PFSK-1 (cell line): ENCODE data around the gene PDZD2.

Experiments used
- FOXP2 ChIP-seq: optimal IDR thresholded peaks from 2 replicates; pipeline ENCODE3; 2011; ENCODE audit warnings: borderline replicate concordance, control low read depth, inconsistent platforms; ENCODE audit not compliant: insufficient read depth; ENCODE audit errors: extremely low read length, extremely low read depth
- POLR2AphosphoS5 ChIP-seq: IDR thresholded peaks from 2 replicates; pipeline ENCODE4 v1.6.1; 2012; ENCODE audit warnings: low read depth, mild to moderate bottlenecking, control low read depth, low read length, moderate library complexity
- SIN3A ChIP-seq: IDR thresholded peaks from 2 replicates; pipeline ENCODE4 v1.6.1; 2012; ENCODE audit warnings: mild to moderate bottlenecking, low read length, moderate library complexity, borderline replicate concordance; ENCODE audit not compliant: insufficient read depth
- TAF1 ChIP-seq: IDR thresholded peaks from 2 replicates; pipeline ENCODE4 v1.6.1; 2012; ENCODE audit warnings: low read length, control low read depth, borderline replicate concordance; ENCODE audit not compliant: insufficient read depth
- TF ChIP-seq, protein P1 (sequence below), 2 experiments: IDR thresholded peaks; 2 replicates each; pipeline versions ENCODE4 v1.6.1 to v1.8.0; 2011 to 2012; ENCODE audit warnings: low read depth in 2 of 2, low read length in 2 of 2, control low read depth in 1 of 2, inconsistent platforms in 1 of 2, mild to moderate bottlenecking in 1 of 2, moderate library complexity in 1 of 2; ENCODE audit not compliant: insufficient read depth in 1 of 2

The PDZD2 gene

DNA sequence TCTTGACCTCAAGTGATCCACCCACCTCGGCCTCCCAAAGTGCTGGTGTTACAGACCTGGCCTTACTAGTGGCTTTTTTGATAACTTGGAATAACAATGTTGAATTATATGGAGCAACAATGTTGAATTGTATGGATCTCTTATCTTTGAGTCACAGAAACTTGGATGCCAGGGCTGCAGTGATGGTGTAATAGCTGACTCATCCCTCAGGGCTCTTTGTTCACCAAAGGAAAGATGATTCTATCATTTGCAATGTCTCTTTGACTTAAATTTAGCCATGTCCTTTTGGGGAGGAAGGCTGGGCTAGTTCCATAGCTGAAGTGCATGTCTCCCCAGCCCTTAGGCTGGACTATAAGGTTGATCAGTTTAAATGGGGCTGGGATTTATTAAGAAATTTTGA, 172.3 kb downstream of the PDZD2 start:
- no peak for TF ChIP-seq SIN3A
- TF ChIP-seq TAF1, result no peak
- TF ChIP-seq FOXP2, result no peak
- TF ChIP-seq POLR2AphosphoS5, result no peak
- TF ChIP-seq, protein P1, sequence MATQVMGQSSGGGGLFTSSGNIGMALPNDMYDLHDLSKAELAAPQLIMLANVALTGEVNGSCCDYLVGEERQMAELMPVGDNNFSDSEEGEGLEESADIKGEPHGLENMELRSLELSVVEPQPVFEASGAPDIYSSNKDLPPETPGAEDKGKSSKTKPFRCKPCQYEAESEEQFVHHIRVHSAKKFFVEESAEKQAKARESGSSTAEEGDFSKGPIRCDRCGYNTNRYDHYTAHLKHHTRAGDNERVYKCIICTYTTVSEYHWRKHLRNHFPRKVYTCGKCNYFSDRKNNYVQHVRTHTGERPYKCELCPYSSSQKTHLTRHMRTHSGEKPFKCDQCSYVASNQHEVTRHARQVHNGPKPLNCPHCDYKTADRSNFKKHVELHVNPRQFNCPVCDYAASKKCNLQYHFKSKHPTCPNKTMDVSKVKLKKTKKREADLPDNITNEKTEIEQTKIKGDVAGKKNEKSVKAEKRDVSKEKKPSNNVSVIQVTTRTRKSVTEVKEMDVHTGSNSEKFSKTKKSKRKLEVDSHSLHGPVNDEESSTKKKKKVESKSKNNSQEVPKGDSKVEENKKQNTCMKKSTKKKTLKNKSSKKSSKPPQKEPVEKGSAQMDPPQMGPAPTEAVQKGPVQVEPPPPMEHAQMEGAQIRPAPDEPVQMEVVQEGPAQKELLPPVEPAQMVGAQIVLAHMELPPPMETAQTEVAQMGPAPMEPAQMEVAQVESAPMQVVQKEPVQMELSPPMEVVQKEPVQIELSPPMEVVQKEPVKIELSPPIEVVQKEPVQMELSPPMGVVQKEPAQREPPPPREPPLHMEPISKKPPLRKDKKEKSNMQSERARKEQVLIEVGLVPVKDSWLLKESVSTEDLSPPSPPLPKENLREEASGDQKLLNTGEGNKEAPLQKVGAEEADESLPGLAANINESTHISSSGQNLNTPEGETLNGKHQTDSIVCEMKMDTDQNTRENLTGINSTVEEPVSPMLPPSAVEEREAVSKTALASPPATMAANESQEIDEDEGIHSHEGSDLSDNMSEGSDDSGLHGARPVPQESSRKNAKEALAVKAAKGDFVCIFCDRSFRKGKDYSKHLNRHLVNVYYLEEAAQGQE (IDR thresholded peaks at IDR 0.05; ENCODE audit: insufficient read depth in 1 of 2, low read depth in 2 of 2, low read length in 2 of 2), result no peak

DNA sequence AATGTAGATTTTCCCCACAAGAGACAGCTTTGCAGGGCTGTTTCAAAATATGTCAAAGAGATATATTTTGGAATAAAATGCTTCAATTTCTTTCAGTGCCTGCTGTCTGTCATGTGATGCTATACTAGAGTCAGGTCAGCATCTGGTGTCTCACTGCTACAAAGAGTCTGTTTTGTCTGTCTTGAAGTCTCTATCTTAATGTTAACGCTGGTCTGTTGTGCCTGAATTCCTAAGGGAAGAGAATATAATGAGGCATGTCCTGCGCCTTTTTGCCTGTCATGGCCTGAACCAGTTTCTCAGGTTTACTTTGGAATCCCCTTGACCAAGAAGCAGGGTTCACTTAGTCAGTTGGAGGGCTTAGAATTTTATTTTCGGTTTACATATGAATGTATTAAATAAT, 176.4 kb downstream of the PDZD2 start:
- no peak for TF ChIP-seq POLR2AphosphoS5
- TF ChIP-seq SIN3A, result no peak
- TF ChIP-seq, protein P1 (IDR thresholded peaks at IDR 0.05; ENCODE audit: insufficient read depth in 1 of 2, low read depth in 2 of 2, low read length in 2 of 2), result no peak
- TF ChIP-seq TAF1, result no peak
- TF ChIP-seq FOXP2, result no peak

DNA sequence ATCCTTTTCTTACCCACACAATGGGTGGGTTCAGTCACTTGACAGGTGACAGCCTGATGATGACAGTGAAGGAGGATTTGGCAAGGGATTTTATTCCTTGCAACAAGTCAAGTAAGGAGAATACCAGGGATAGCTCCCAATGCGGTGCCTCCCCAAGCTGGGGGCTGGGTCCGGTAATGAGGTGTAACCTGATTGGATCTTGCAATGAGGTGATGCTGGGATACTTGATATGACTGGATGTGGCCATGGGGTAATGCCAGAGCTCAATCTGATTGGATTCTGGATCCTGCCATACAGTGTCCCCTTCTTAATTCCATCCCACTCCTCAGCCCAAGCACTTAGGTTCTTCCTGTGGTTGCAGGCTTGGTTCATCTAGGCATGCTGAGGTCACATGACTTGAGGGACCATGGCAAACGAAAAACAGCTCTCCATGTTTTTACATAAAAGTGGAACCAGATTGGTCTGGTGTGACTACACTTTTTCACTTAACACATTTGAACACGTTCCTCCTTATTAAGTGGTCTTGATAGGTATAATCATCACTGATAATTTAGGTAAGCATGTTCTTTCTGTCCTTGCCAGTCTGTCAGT, 181.1 kb downstream of the PDZD2 start:
- TF ChIP-seq, protein P1 (IDR thresholded peaks at IDR 0.05; ENCODE audit: insufficient read depth in 1 of 2, low read depth in 2 of 2, low read length in 2 of 2), result no peak
- no peak for TF ChIP-seq POLR2AphosphoS5
- TF ChIP-seq SIN3A, result no peak
- no peak for TF ChIP-seq FOXP2
- no peak for TF ChIP-seq TAF1

- TF ChIP-seq, protein P1 (IDR thresholded peaks at IDR 0.05; ENCODE audit: insufficient read depth in 1 of 2, low read depth in 2 of 2, low read length in 2 of 2), result no peak
- TF ChIP-seq TAF1, result no peak
- TF ChIP-seq POLR2AphosphoS5, result no peak
- TF ChIP-seq SIN3A, result no peak
- TF ChIP-seq FOXP2, result no peak
Observed at GRCh38 chr5:31823472-31823871, 184.5 kb downstream of the PDZD2 start.
